Adrenal gland (tissue), 12 donors: ENCODE results near the gene NAA10. TPM values are rescaled to one million over a fixed set of nuclear protein-coding genes. Genes with fewer than 3 reads are reported as not detected.
A peak's percentile ranks its signal among the peaks of the same experiment; 100 is the strongest.

Experiments
- DNase-seq, 7 donors: peaks; one replicate each; pipeline ENCODE4 v3.0.0-alpha.2; 2019 to 2020
- H3K27ac ChIP-seq, 5 donors: fragments of 200-600 bp; sonication (generic) in 4 of 5; 1 replicate in 3 of 5; 2 replicates in 2 of 5; pipeline versions ENCODE4 v1.5.1 to v1.8.0; 2016 to 2020; ENCODE audit warnings: mild to moderate bottlenecking in 1 of 5
- H3K27me3 ChIP-seq: fragments of 200-600 bp; 2 replicates; pipeline ENCODE4 v1.8.0; 2021
- H3K36me3 ChIP-seq, 2 donors: fragments of 200-600 bp; replicated peaks in 1 of 2; 1 replicate in 1 of 2; 2 replicates in 1 of 2; pipeline versions ENCODE4 v1.5.1 to v1.8.0; 2018 to 2022
- H3K4me1 ChIP-seq, 2 donors: fragments of 200-600 bp; replicated peaks in 1 of 2; 1 replicate in 1 of 2; 2 replicates in 1 of 2; pipeline versions ENCODE4 v1.5.1 to v1.8.0; 2018 to 2021
- H3K4me3 ChIP-seq, 4 donors: fragments of 200-600 bp; sonication (generic) in 3 of 4; one replicate each; pipeline ENCODE4 v1.5.1; 2016 to 2018
- H3K9me3 ChIP-seq, 3 donors: fragments of 200-600 bp; sonication (generic) in 1 of 3; replicated peaks in 1 of 3; 1 replicate in 2 of 3; 2 replicates in 1 of 3; pipeline versions ENCODE4 v1.5.1 to v1.8.0; 2016 to 2021
- POLR2A ChIP-seq, 2 donors: fragments of 450-650 bp; IDR thresholded peaks; one replicate each; pipeline ENCODE4 v1.6.1; 2017; ENCODE audit warnings: antibody characterized with exemption in 2 of 2, mild to moderate bottlenecking in 2 of 2, moderate library complexity in 1 of 2
- WGBS, 4 donors: extraction: QIAGEN DNeasy Blood & Tissue Kit in 2 of 4; methylation state at CpG; one replicate each; pipeline versions ENCODE4 v1.1.5 to v1.1.7; 2013 to 2017; 5-methylcytosine and 5-hydroxymethylcytosine counted together
- intact Hi-C, 2 donors: fragments of 100-400 bp; cut with DNase I; formaldehyde crosslinking; loops; one replicate each; pipeline versions ENCODE4 v1.14.1 to v1.15.0; 2022 to 2023
- polyA plus RNA-seq, 3 donors: library from polyadenylated mRNA; stranded (reverse); fragments of 200-250 nt in 2 of 3; fragments of 350-450 nt in 1 of 3; fragmentation: Illumina TruSeq in 1 of 3; extraction: RNeasy Lipid Tissue Mini Kit (QIAGEN cat#74804) in 1 of 3; gene quantifications; one replicate each; pipeline ENCODE4 v1.2.3, GENCODE V29; 2013 to 2014
- total RNA-seq, 9 donors: library from RNA; depleted of rRNA in 4 of 9; stranded (reverse); fragments of >200 nt in 4 of 9; fragments of 120-200 nt in 1 of 9; fragmentation: NEBNext Ultra II Directional in 1 of 9; extraction: Animal tissue kit (Norgen Biotek cat#: 25700) in 1 of 9; gene quantifications; one replicate each; pipeline versions ENCODE4 v1.1.0 to v1.2.4, GENCODE V29; 2013 to 2023
- TF ChIP-seq, protein P1 (sequence below), 6 experiments: fragments of 450-650 bp in 4 of 6; fragments of 200-600 bp in 2 of 6; sonication (generic) in 1 of 6; IDR thresholded peaks; 1 replicate in 5 of 6; 2 replicates in 1 of 6; pipeline versions ENCODE4 v1.5.1 to v1.8.0; 2016 to 2021; ENCODE audit warnings: antibody characterized with exemption in 6 of 6, mild to moderate bottlenecking in 2 of 6, moderate library complexity in 1 of 6
- donor health status: healthy with polysubstance abuse.
- donor health status: Bipolar disorder and iron deficiency.
- donor health status: DM: yes; HTN: yes; CAD: no.
- donor health status: DM: no; HTN: no; CAD: no.
- donor health status: DM: no; HTN: no; CAD: no.
- donor health status: DM: yes; HTN: yes; CAD: no.

The NAA10 gene
- total and polyA plus RNA-seq, 12 donors, result 60.0 to 287 (median 97.8) TPM

DNA sequence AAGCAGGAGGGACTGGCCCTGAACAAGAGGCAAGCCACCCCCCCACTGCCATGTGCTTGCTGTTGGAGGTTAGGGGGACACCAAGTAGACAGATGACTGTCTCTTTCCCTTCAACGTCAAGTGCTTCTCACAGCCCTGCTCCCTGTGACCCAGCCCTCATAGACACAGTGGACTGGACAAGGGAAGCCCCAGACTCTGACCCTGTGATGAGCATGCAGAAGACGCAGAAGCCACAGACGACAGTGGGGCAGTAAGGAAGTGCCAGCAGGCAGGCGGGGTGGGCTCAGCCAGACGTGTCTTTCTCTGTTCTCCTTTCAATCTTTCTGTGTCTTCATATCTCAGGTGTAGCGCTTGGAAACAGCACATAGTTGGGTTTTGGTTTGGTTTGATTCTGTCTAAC, 46.5 kb downstream of the NAA10 start:
- WGBS, 4 donors, result 58 to 74% (median 68%) methylated on average over 6 of the region's 6 CpGs; no CpG with 5 or more reads in 1 of the 4 donors
- DNase-seq, result no peak
- TF ChIP-seq POLR2A (IDR thresholded peaks at IDR 0.05), result no peak
- TF ChIP-seq, protein P1, sequence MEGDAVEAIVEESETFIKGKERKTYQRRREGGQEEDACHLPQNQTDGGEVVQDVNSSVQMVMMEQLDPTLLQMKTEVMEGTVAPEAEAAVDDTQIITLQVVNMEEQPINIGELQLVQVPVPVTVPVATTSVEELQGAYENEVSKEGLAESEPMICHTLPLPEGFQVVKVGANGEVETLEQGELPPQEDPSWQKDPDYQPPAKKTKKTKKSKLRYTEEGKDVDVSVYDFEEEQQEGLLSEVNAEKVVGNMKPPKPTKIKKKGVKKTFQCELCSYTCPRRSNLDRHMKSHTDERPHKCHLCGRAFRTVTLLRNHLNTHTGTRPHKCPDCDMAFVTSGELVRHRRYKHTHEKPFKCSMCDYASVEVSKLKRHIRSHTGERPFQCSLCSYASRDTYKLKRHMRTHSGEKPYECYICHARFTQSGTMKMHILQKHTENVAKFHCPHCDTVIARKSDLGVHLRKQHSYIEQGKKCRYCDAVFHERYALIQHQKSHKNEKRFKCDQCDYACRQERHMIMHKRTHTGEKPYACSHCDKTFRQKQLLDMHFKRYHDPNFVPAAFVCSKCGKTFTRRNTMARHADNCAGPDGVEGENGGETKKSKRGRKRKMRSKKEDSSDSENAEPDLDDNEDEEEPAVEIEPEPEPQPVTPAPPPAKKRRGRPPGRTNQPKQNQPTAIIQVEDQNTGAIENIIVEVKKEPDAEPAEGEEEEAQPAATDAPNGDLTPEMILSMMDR (IDR thresholded peaks at IDR 0.05), result no peak
- Histone ChIP-seq H3K27ac (no peak overlapping the region), H3K36me3 (no peaks in the 10 kb centered on the region), H3K4me3 (no peak overlapping the region), H3K4me1 (no peaks in the 10 kb centered on the region), H3K27me3 (peaks cover 58% of the 10 kb centered on the region), H3K9me3 (no peaks in the 10 kb centered on the region)
- intact Hi-C loops, result no loop called here

DNA sequence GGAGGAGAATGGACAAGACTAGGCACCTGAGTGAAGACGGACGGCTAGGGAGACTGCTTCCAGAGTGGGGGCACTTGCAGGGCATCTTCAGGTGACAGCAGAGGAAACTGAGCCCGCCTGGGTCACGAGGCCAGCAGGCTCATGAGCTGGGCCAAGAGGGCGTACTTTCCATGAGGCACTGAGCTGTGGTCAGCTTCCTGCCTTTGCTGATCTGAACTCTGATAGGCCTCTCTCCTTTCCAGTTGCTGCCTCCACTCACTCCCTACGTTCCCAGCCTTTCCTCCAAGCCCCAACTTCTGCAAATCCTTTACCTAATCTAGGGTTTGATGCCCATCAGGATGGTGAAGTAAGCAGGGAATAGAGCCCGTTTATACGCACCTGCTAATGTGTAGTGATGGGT, 47.5 kb downstream of the NAA10 start:
- WGBS, 4 donors, result 69 to 76% (median 72%) methylated on average over 6 to 8 of the region's 8 CpGs; no CpG with 5 or more reads in 1 of the 4 donors
- no peaks in the 10 kb centered on the region for H3K4me1 ChIP-seq
- no peaks in the 10 kb centered on the region for H3K9me3 ChIP-seq
- H3K36me3 ChIP-seq, result no peaks in the 10 kb centered on the region
- no peak overlapping the region for H3K4me3 ChIP-seq
- no peak overlapping the region for H3K27ac ChIP-seq
- intact Hi-C loops, result no loop called here
- no peak for DNase-seq
- peaks cover 68% of the 10 kb centered on the region for H3K27me3 ChIP-seq
- TF ChIP-seq, protein P1 (IDR thresholded peaks at IDR 0.05), result no peak
- TF ChIP-seq POLR2A (IDR thresholded peaks at IDR 0.05), result no peak

DNA sequence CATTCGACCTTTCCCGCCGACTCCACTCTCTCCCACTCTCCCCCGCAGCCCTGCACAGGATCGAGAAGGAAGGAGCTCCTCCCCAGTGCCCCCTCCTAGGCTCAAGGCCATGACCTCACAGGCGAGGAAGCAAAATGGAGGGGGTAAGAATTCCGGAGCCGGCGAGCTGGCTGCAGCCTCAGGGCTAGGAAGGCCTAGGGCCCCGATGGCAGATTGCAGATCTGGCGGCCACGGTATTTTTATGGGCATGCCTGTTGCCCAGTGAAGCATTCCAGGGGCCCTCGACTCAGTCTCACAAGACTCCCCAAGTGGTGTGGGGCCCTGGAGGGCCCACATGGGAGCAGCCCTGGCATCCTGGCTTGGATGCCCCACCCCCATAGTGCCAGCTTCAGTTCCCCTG, 47.9 kb downstream of the NAA10 start:
- intact Hi-C loops, result no loop called here
- no peaks in the 10 kb centered on the region for H3K4me1 ChIP-seq
- WGBS, 4 donors, result 46 to 70% (median 48%) methylated on average over 9 to 13 of the region's 13 CpGs
- no peak overlapping the region for H3K27ac ChIP-seq
- no peaks in the 10 kb centered on the region for H3K9me3 ChIP-seq
- peaks cover 72% of the 10 kb centered on the region for H3K27me3 ChIP-seq
- no peaks in the 10 kb centered on the region for H3K36me3 ChIP-seq
- no peak overlapping the region for H3K4me3 ChIP-seq
- DNase-seq, result no peak
- TF ChIP-seq POLR2A (IDR thresholded peaks at IDR 0.05), result no peak
- TF ChIP-seq, protein P1 (IDR thresholded peaks at IDR 0.05), result no peak

DNA sequence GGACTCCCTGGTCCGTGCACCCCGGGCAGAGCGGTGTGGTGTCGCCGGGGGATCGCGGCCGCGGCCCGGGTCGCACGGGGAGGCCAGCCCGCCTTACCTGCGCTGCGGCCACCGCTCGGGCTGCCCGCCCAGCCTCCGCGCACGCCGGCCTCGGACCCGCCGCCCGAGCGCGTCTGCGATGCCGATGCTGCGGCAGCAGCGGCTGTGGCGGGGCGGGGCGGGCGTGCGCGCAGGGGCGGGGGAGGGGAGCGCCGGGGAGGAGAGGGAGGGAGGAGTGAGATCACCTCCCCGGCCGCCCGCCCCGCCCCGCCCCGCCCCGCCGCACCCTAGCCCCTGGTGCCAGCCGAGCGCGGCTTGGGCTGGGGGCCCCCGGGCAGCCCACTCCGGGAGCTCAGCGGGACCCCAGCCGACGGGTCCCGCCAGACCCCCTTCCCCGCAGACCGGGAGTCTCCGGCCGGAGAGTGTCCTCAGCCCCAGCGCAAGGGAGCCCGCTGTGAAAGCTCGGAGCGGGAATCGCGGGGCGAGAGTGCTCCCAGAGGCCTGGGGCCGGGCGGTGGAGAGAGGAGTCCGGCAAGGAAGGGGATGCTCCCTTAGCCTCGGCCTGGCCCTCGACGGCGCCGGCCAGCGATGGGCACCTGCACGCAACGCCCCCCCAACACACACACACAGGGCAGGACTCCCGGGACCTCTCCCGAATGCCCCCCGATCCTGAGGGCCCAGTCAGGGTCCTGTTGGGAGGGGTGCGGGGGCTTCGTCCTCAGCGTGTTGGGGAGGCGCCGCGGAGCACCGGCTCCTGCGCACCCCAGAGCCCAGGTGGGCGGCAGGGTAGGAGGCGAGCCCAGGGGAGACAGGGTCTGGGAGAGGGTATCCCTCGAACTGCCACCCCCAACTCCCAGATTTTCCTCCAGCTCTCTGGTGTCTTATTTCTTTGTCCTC, 48.6 kb downstream of the NAA10 start, which contains the start of gene L1CAM:
L1CAM (minus strand) TSS at position 206 of the 936 bp plus-strand sequence. CDS start 10,337 bp downstream, outside the sequence.
- H3K27ac ChIP-seq, result peak within 1 kb of the TSS in 1 of 5 donors; percentile 18
- peaks cover 77% of the 10 kb centered on the region for H3K27me3 ChIP-seq
- intact Hi-C loops, result no loop called here
- 0 to 43% (median 14%) methylated on average over 1 to 71 of the region's 94 CpGs for WGBS, 4 donors
- no peak for DNase-seq
- H3K36me3 ChIP-seq, result no peaks in the 10 kb centered on the region
- no peaks in the 10 kb centered on the region for H3K9me3 ChIP-seq
- no peak for TF ChIP-seq POLR2A (IDR thresholded peaks at IDR 0.05)
- TF ChIP-seq, protein P1 (IDR thresholded peaks at IDR 0.05), result no peak
- H3K4me3 ChIP-seq, result no peak within 1 kb of the TSS
- no peaks in the 10 kb centered on the region for H3K4me1 ChIP-seq
